Psoas muscle (tissue), 8 donors: ENCODE results near the gene FAM171A1. TPM values are rescaled to one million over a fixed set of nuclear protein-coding genes. Genes with fewer than 3 reads are reported as not detected.

Experiments
- ATAC-seq, 4 donors: fragments of 200-7000 bp; cut with Tn5 transposase; one replicate each; pipeline ENCODE4 v1.9.1; 2020; ENCODE audit warnings: moderate library complexity in 3 of 4, mild to moderate bottlenecking in 2 of 4
- DNase-seq, 2 donors: peaks; one replicate each; pipeline ENCODE4 v3.0.0-alpha.2; 2020
- H3K27ac ChIP-seq: fragments of 200-600 bp; one replicate; pipeline ENCODE4 v1.8.0; 2022
- H3K27me3 ChIP-seq, 3 donors: fragments of 200-600 bp in 1 of 3; one replicate each; pipeline versions ENCODE4 v1.6.1 to v1.8.0; 2013 to 2022; ENCODE audit warnings: low read length in 2 of 3, mild to moderate bottlenecking in 2 of 3, moderate library complexity in 1 of 3; ENCODE audit not compliant: insufficient read depth in 3 of 3
- H3K36me3 ChIP-seq, 2 donors: fragments of 200-600 bp in 1 of 2; one replicate each; pipeline versions ENCODE4 v1.6.1 to v1.8.0; 2013 to 2022; ENCODE audit warnings: low read depth in 1 of 2, mild to moderate bottlenecking in 1 of 2, moderate library complexity in 1 of 2; ENCODE audit not compliant: insufficient read depth in 1 of 2
- H3K4me1 ChIP-seq: fragments of 200-600 bp; one replicate; pipeline ENCODE4 v1.8.0; 2022
- H3K4me3 ChIP-seq: fragments of 200-600 bp; one replicate; pipeline ENCODE4 v1.8.0; 2022; ENCODE audit warnings: mild to moderate bottlenecking
- H3K9me3 ChIP-seq: fragments of 200-600 bp; one replicate; pipeline ENCODE4 v1.8.0; 2022
- CTCF ChIP-seq: fragments of 200-600 bp; IDR thresholded peaks from one replicate; pipeline ENCODE4 v1.8.0; 2022; ENCODE audit warnings: antibody characterized with exemption
- WGBS, 3 donors: extraction: QIAGEN DNeasy Blood & Tissue Kit; methylation state at CpG; one replicate each; pipeline versions ENCODE4 v1.1.6 to v1.1.7; 2013; 5-methylcytosine and 5-hydroxymethylcytosine counted together
- intact Hi-C, 2 donors: fragments of 100-400 bp; cut with DNase I; formaldehyde crosslinking; loops; one replicate each; pipeline versions ENCODE4 v1.11.0 to v1.14.2; 2022
- polyA plus RNA-seq, 3 donors: library from polyadenylated mRNA; stranded (reverse); fragments of 200-250 nt; gene quantifications; one replicate each; pipeline ENCODE4 v1.2.3, GENCODE V29; 2013
- total RNA-seq, 4 donors: library from RNA; stranded (reverse); fragmentation: NEBNext Ultra II Directional in 2 of 4; extraction: Animal tissue kit (Norgen Biotek cat#: 25700) in 2 of 4; gene quantifications; one replicate each; pipeline versions ENCODE4 v1.2.1 to v1.2.4, GENCODE V29; 2021 to 2023
- donor health status: healthy with polysubstance abuse.
- donor health status: DM: no; HTN: no; CAD: no; lungs with moderate emphysema.
- donor health status: Bipolar disorder and iron deficiency.
- donor health status: healthy.
- donor health status: DM: yes; HTN: yes; CAD: no.
- donor health status: DM: no; HTN: no; CAD: no.
- donor health status: DM: no; HTN: no; CAD: no.
- donor health status: DM: yes; HTN: yes; CAD: no.

The FAM171A1 gene
- total and polyA plus RNA-seq, 7 donors: 3.9 to 10.5 (median 5.0) TPM

- Histone ChIP-seq H3K27me3 (peaks cover 0 to 10% (median 2%) of the 10 kb centered on the region in 3 donors), H3K4me3 (no peak overlapping the region), H3K9me3 (no peaks in the 10 kb centered on the region), H3K27ac (no peak overlapping the region), H3K4me1 (no peaks in the 10 kb centered on the region), H3K36me3 (no peaks in the 10 kb centered on the region)
- WGBS, 3 donors: 51 to 54% (median 52%) methylated on average over 5 of the region's 5 CpGs
- DNase-seq (no peak), ATAC-seq (no peak)
- TF ChIP-seq CTCF: no peak
- intact Hi-C loops: no loop called here
Measured at GRCh38 chr10:15378569-15378968, 7.5 kb upstream of the FAM171A1 start.

GRCh38 chr10:15374566-15374965 lies 3.5 kb upstream of the FAM171A1 start:
- ATAC-seq (no peak), DNase-seq (no peak)
- H3K36me3 ChIP-seq: no peaks in the 10 kb centered on the region
- H3K27me3 ChIP-seq: peaks cover 0 to 8% (median 0%) of the 10 kb centered on the region in 3 donors
- no peak overlapping the region for H3K27ac ChIP-seq
- 17 to 25% (median 18%) methylated on average over 1 of the region's 1 CpG for WGBS, 3 donors
- TF ChIP-seq CTCF: no peak
- H3K4me3 ChIP-seq: no peak overlapping the region
- no peaks in the 10 kb centered on the region for H3K9me3 ChIP-seq
- intact Hi-C loops: no loop called here
- H3K4me1 ChIP-seq: no peaks in the 10 kb centered on the region

- intact Hi-C loops: no loop called here
- 66 to 72% (median 70%) methylated on average over 3 of the region's 3 CpGs for WGBS, 3 donors
- DNase-seq (no peak), ATAC-seq (no peak)
- TF ChIP-seq CTCF: no peak
- H3K9me3 ChIP-seq: no peaks in the 10 kb centered on the region
- no peak overlapping the region for H3K27ac ChIP-seq
- no peak overlapping the region for H3K4me3 ChIP-seq
- peaks cover 0 to 8% (median 0%) of the 10 kb centered on the region in 3 donors for H3K27me3 ChIP-seq
- no peaks in the 10 kb centered on the region for H3K36me3 ChIP-seq
- no peaks in the 10 kb centered on the region for H3K4me1 ChIP-seq
Measured at GRCh38 chr10:15374156-15374555, 3.1 kb upstream of the FAM171A1 start.

GRCh38 chr10:15373199-15373598 lies 2.1 kb upstream of the FAM171A1 start:
- H3K9me3 ChIP-seq: no peaks in the 10 kb centered on the region
- peaks cover 0 to 8% (median 0%) of the 10 kb centered on the region in 3 donors for H3K27me3 ChIP-seq
- intact Hi-C loops: no loop called here
- no peak for DNase-seq
- H3K4me1 ChIP-seq: no peaks in the 10 kb centered on the region
- no peak overlapping the region for H3K27ac ChIP-seq
- no peaks in the 10 kb centered on the region for H3K36me3 ChIP-seq
- 83 to 92% (median 90%) methylated on average over 2 of the region's 2 CpGs for WGBS, 3 donors
- no peak for ATAC-seq
- TF ChIP-seq CTCF: no peak
- no peak overlapping the region for H3K4me3 ChIP-seq

- no peaks in the 10 kb centered on the region for H3K4me1 ChIP-seq
- peak overlapping the region; percentile 4 for H3K27ac ChIP-seq
- H3K9me3 ChIP-seq: no peaks in the 10 kb centered on the region
- ATAC-seq: peak in 3 of 4 donors; percentile 31 to 49 (median 49)
- 1 to 3% (median 2%) methylated on average over 22 to 65 of the region's 65 CpGs for WGBS, 3 donors
- peak; percentile 18 to 53 for DNase-seq
- intact Hi-C loops: no loop called here
- H3K36me3 ChIP-seq: no peaks in the 10 kb centered on the region
- H3K27me3 ChIP-seq: peaks cover 0 to 2% (median 0%) of the 10 kb centered on the region in 3 donors
- H3K4me3 ChIP-seq: peak overlapping the region; percentile 77
- TF ChIP-seq CTCF: no peak
Measured at GRCh38 chr10:15370212-15370855, 755 bp downstream of the FAM171A1 start.
